GM15510 (cell line): ENCODE measurements around the gene PLCB1.

ENCODE experiments used
- POLR2A ChIP-seq: IDR thresholded peaks from 3 replicates; pipeline ENCODE4 v1.6.1; 2011; ENCODE audit warnings: borderline replicate concordance; ENCODE audit not compliant: insufficient read length; ENCODE audit errors: extremely low read depth

Gene PLCB1

DNA sequence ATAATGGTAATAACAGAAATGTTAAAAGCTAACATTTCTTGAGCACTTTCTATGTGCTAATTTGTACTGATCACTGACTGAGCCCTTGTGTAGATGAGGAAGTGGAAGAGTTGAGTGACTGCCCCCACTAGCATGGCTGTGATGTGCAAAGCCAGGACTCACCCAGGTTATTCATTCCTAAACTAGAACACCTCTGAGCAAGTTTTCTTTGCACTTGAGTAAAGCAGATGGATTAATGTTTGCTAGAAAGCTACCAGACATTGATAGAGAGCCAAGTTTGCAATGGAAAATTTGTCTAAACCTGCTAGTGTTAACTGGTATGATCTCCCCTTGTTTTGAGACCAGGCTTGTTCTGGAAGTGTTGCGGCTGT lies 469.5 kb downstream of the PLCB1 start:
- no peak for TF ChIP-seq POLR2A

DNA sequence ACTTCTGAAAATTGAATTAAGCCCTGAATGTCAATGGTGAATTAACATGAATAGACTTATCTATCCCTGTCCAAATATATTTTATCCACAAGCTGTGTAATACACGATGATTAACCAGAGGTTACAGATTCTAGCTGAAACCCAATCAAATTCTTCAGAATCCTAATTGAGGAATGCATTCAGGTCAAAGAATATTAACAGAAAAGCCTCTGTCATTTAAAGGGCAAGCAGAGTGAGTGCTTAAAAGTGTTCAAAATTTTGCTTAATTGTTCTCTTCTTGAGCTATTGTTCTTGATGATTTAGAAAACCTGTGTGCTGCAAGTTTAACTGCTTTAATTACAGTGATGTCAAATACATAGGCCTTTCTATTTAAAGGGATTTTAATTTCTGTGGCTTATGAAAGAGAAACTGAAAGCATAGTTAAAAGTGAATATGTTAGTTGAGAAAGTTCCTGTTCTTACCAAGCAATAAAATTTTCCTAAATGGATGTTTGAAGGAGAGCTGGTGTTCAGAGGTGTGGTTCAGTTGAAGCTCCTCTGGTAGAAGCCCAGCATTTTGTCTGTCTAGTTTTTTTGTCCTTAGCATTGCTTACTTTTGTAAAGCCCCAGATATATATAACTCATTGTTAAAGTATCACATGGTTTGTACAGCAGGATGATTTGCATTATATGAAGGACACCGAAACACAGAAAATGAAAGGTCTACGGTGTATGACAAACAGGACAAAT lies 470.5 kb downstream of the PLCB1 start:
- no peak for TF ChIP-seq POLR2A

DNA sequence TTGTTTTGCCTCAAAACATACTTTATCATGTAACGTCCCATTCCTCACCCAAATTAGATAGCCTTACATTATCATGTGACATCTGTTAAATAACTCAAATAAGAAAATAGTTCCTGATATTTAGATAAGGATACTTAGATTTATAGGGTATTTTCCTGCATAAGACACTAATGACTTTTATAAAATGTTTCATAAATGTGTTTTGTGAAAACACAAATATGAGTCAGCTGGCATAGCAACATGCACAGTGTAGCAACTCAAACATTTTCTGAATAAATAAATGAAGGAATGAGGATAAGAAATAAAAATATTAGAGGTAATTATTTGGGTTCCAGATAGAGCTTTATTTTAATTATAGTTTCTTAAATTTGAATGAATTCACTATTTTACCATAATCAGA lies 476.4 kb downstream of the PLCB1 start:
- no peak for TF ChIP-seq POLR2A

- no peak for TF ChIP-seq POLR2A
Observed at GRCh38 chr20:8616792-8617191, 484.7 kb downstream of the PLCB1 start.

DNA sequence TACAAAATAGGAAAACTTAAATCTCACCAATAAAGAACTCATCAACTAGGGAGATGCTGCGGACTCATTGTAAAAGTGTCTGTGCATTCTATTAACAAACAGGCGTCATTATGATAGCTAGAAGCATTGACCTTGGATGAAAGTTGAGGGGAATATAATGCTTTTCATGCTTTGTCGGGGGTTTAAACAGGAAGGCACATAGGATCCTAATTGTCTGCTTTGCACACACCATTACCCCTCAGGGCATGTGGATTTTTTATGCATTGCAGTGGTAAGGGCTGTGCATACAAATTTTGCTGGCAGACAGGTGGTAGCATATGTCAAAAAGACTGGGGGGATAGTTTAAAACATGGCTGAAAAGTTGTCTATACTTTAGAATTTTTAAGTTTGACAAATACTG lies 488.9 kb downstream of the PLCB1 start:
- TF ChIP-seq POLR2A, result no peak

GRCh38 chr20:8624046-8624445 lies 492.0 kb downstream of the PLCB1 start:
- TF ChIP-seq POLR2A, result no peak

- no peak for TF ChIP-seq POLR2A
Observed at GRCh38 chr20:8624616-8625015, 492.6 kb downstream of the PLCB1 start.

GRCh38 chr20:8627340-8628004 lies 495.4 kb downstream of the PLCB1 start:
- TF ChIP-seq POLR2A, result no peak

DNA sequence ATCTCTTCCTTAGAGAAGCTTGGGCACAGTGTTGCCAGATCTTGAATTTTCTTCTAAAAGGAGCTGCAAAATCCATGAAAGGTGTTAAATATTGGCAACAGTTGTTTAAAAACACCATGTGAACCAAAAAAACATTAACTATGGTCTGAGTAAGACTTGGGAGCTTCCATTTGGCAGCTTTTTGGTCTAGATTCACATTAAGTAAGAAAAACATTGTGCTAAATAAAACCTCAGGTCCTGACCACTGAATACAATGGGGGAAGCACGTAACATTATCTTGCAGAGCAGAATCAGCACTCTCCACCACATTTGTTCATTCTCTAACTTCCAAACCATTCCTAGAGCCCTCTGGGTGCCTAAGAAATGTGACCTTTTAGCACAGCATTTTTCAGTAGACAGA lies 499.2 kb downstream of the PLCB1 start:
- no peak for TF ChIP-seq POLR2A

DNA sequence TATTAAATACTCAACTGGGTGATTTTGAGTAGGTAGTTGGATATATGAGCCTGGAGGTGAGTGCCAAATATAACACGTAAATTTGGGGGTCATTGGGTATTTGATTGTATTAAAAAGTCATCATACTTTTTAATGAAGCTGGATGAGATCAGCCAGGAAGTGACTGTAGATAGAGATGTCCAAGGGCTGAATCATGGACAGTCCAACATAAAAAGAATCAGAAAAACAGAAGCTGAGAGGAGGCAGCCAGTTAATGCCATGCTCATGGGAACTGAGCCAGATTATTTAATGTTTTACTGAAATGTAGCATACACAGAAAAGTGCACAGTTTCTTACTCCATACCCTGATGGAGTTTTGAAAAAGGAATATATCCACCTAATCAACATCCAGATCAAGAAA lies 501.3 kb downstream of the PLCB1 start:
- no peak for TF ChIP-seq POLR2A

DNA sequence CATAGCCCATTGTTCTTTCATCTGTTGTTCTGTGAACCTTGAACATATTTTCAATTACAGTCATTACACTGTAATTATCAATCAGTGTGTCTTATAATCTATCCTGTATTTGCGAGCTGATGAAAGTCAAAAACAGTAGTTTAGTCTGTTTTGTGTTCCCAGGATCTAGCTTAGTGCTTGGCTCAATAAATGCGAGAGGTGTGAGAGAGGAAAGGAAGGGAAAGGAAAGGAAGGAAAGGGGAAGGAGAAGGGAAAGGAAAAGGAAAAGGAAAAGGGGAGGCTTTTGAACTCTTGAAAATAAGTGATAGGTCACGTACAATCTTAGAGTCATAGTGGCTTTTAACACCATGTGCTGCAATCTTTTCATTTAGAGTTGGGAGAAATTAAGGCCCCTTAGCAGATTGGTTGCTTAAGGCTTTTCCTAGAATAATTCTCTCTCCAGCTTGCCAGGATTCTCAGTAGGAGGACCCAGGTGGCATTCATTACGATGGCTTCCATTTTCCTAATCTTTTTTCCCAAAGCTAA lies 503.0 kb downstream of the PLCB1 start:
- TF ChIP-seq POLR2A, result no peak

DNA sequence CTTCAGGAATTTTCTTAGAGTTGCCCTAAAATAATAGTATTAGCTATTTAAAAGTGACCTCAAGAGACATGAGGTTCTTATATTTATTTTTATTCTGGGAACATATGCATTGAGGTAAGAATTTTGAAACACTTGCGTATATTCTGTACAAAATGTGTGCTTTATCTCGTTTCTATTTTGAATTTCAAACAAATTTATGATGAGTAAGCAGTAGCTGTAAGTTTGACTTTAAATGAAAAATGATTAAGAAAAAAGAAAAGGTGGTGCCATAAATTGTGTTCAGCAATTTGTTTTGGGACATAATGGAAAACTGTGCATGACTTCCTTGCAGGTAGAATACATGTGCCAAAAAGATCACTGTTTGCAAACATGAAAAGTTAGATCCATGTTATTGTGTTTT lies 503.8 kb downstream of the PLCB1 start:
- TF ChIP-seq POLR2A, result no peak

DNA sequence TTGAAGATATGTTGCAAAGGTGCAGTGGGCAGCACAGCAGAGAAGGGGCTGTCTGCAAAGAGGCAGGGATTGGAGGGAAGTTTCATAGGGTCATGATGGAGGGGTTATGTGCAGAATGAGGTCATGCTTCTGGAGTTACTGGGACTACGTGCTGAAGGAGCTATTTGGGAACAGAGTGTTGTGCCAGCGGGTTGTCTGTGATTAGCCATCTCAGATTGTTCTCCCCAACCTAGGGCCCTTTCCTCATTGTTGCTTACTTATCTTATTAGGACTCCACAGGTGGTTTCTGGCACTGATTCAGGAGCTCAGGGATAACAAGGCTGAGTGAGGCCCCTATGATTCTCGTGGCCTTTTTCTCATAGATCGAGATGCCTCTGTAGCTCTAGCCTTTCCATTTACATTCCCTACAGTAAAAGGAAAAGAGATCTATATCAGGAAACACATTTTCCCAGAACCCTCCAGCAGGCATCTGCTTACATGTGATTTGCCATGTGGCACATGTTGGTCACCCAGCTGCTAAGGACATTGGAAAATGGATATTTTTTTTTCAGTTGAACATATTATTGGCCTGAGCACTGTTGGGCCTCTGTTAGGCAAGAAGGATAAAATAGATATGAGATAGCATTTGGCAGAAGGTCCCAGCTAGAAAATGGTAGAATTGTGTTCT lies 507.2 kb downstream of the PLCB1 start:
- TF ChIP-seq POLR2A, result no peak

- no peak for TF ChIP-seq POLR2A
Observed at GRCh38 chr20:8640461-8640860, 508.4 kb downstream of the PLCB1 start.

DNA sequence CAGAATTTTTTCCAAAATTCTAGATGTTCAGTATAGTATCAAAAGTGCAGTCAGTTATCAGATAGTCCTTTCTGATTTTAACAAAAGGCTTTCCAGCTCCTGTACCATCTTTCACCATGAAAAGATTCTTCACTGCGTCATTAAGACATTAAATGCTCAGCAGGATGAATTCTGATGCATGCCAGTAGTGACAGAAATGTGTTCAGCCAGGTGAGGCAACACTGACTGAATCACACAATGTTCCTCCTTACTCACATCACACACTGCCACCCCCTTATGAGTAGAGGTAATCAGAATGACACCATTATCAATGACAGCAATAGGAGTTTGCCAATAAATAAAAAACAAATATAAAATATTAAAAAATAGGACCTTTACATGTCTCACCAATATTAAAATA lies 510.2 kb downstream of the PLCB1 start:
- TF ChIP-seq POLR2A, result no peak

DNA sequence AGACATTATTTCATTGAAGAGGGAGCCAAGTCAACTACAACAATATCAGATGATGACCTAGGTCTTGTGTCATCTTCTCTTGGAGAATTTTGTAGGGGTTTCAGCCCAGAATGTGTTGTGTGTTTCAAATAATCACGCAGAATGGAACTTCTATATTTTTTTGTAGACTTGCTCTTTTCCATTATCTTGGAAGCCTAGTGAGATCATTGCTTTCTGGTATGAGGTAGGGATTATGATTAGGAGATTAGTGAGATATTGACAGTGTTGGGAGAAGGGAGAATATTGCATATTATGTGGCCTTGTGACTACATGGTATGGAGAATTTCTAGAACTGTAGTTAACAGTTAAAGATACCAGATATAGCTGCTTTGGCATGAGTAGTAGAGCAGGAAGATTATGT lies 513.3 kb downstream of the PLCB1 start:
- no peak for TF ChIP-seq POLR2A
